ENCODE data around the gene CHMP5.

Gene CHMP5

DNA sequence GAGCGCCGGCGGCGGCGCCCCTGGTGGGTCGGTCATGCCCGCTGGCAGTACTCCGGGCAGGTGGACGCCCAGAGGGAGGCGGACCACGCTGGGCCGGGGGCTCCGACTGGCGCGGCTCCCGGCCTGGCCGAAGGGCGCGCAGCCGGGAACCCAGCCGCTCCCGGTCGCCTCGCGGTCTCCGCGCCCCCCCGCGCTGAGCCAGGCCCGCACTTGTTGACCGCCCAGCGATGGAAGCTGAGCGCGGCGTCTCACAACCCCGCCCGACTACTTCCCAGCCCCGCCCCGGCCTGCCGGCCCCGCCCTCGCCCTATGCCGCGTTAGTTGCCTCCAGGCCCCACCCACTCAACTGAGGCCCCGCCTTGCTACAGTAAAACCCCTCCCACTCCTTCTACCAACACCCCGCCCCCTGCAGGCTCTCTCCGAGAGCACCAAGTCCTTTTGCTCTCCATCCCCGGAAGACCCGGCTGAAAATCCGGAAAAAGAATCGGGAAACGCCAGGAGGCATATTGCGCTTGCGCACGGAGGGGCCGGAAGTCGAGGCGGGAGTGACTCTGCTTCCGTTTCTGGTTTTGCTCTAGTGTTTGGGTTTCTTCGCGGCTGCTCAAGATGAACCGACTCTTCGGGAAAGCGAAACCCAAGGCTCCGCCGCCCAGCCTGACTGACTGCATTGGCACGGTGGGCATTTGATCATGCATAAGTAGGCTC, at the start of gene CHMP5, which contains the start of gene BAG1:
Gene CHMP5, plus strand, starts transcription at position 577 of the 705 bp plus-strand sequence. Its CDS starts 30 bp downstream, at position 607.
Gene BAG1, minus strand, starts transcription at position 236 of the 705 bp plus-strand sequence.
- H3K27ac Mint-ChIP-seq, result peak within 1 kb of the TSS; percentile 45 to 87 (median 85)
- peaks cover 34% of the 10 kb centered on the region for H3K36me3 Mint-ChIP-seq (ENCODE audit: low read depth)
- peak within 1 kb of the TSS; percentile 91 to 98 (median 98) for H3K4me3 Mint-ChIP-seq
- peaks cover 21% of the 10 kb centered on the region for H3K4me1 Mint-ChIP-seq
- no peaks in the 10 kb centered on the region for H3K27me3 Mint-ChIP-seq (ENCODE audit: low read depth)
- no peaks in the 10 kb centered on the region for H3K9me3 Mint-ChIP-seq
- TF ChIP-seq, protein P1, sequence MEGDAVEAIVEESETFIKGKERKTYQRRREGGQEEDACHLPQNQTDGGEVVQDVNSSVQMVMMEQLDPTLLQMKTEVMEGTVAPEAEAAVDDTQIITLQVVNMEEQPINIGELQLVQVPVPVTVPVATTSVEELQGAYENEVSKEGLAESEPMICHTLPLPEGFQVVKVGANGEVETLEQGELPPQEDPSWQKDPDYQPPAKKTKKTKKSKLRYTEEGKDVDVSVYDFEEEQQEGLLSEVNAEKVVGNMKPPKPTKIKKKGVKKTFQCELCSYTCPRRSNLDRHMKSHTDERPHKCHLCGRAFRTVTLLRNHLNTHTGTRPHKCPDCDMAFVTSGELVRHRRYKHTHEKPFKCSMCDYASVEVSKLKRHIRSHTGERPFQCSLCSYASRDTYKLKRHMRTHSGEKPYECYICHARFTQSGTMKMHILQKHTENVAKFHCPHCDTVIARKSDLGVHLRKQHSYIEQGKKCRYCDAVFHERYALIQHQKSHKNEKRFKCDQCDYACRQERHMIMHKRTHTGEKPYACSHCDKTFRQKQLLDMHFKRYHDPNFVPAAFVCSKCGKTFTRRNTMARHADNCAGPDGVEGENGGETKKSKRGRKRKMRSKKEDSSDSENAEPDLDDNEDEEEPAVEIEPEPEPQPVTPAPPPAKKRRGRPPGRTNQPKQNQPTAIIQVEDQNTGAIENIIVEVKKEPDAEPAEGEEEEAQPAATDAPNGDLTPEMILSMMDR (IDR thresholded peaks at IDR 0.05; ENCODE audit: unreplicated experiment in 3 of 3), result peak in 2 of 3 experiments; percentile 24 to 26

DNA sequence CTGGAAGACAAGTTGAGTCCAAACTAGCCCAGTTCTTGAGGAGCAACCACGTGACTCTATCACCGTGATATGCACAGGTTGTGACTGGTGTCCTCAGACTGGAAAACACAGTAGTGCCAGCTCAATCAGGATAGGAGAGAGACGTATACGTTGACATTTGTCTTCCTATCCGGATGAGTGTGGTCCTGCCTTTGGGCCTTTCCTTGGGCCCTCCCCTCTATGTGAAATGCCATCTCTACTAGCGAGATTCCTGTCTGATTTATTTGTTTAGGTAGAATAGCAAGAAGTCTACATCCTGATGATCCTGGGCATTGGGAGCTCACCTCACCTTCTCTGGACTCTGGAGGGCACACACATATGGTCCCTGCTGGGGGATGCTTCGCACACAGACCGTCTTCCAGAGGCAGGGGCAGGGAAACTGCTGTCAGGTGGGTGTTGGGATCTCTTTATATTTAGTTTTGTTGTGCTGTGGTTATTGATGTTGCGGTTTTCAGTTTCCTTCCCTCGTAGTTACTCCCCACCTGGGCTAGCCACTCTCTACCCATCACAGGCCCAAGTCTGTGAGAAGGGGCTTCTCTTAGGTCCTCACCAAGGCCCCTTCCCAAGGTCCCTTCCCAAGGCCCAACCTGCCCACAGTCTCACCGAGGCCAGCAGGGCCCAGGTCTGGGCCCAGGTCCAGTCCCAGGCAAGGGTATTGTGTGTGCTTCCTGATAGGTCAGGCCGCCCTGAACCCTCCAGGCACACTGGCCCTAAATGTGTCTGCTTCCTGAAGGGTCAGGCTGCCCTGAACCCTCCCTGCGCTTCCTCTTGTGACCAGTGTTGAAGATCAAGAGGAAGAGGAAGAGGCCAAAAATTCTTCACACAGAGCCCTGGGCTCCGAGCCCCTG, 43.9 kb upstream of the CHMP5 start:
- Mint-ChIP-seq H3K27ac (no peak overlapping the region), H3K4me1 (peaks cover 13% of the 10 kb centered on the region), H3K36me3 (ENCODE audit: low read depth) (no peaks in the 10 kb centered on the region), H3K27me3 (ENCODE audit: low read depth) (peaks cover 11% of the 10 kb centered on the region), H3K9me3 (no peaks in the 10 kb centered on the region), H3K4me3 (no peak overlapping the region)
- TF ChIP-seq, protein P1 (IDR thresholded peaks at IDR 0.05; ENCODE audit: unreplicated experiment in 3 of 3), result no peak

DNA sequence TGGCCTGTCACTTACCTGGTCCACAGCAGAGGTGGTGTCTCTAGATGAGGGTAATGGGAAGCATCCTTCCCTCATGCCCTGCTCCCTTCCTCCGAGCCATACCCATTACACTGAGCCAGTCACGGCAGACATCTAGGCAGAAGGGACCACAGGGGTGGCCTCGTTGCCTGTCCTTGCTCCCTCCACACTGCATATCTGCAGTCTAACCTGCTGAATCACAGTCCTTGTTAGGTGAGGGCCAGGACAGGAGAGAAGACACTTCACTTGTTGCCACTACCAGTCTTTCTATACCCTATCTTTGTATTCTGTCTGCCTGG, 43.3 kb upstream of the CHMP5 start:
- Mint-ChIP-seq H3K36me3 (ENCODE audit: low read depth) (no peaks in the 10 kb centered on the region), H3K4me3 (no peak overlapping the region), H3K27me3 (ENCODE audit: low read depth) (peaks cover 11% of the 10 kb centered on the region), H3K27ac (no peak overlapping the region), H3K4me1 (peaks cover 15% of the 10 kb centered on the region), H3K9me3 (no peaks in the 10 kb centered on the region)
- TF ChIP-seq, protein P1 (IDR thresholded peaks at IDR 0.05; ENCODE audit: unreplicated experiment in 3 of 3), result no peak

DNA sequence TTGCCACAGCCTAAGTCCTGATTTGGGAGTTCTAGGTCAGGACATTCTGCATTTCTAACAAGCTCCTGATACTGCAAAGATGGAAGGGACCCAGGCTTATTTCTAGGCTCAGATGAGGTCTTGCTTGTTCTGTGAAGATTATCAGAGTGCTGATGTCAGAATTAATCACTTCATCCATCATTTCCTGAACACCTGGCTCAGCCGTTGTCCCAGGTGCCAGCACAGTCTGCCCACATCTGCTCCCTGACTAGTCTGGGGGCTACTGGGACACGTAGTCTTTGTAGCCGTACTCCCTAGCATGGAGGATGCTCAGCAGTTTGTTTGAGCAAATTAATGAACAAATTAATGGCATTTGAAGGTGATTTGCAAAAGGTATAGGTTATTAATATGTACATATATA, 42.8 kb upstream of the CHMP5 start:
- H3K27ac Mint-ChIP-seq, result no peak overlapping the region
- H3K36me3 Mint-ChIP-seq (ENCODE audit: low read depth), result no peaks in the 10 kb centered on the region
- peaks cover 11% of the 10 kb centered on the region for H3K27me3 Mint-ChIP-seq (ENCODE audit: low read depth)

DNA sequence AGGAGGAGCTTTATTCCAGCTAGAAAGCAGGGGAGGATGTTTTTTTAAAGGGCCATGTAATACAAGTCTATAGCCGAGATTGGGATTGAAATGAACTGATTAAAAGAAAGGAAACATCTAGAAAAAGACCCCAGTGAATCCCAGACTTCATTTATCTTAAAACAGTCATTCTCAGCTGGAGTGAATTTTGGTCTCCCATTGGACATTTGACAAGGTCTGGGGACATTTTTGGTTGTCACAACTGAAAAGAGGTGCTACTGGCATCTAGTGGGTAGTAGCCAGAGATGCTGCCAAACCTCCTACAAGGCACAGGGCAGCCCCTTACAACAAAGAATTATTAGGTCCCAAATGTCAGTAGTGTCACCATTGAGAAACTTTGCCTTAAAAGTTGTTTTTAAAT, 41.2 kb upstream of the CHMP5 start:
- H3K4me3 Mint-ChIP-seq, result no peak overlapping the region
- H3K27ac Mint-ChIP-seq, result peak overlapping the region in 1 of 3 experiments; percentile 10
- TF ChIP-seq, protein P1 (IDR thresholded peaks at IDR 0.05; ENCODE audit: unreplicated experiment in 3 of 3), result peak in 2 of 3 experiments; percentile 8 to 12
- H3K27me3 Mint-ChIP-seq (ENCODE audit: low read depth), result peaks cover 7% of the 10 kb centered on the region
- no peaks in the 10 kb centered on the region for H3K36me3 Mint-ChIP-seq (ENCODE audit: low read depth)
- no peaks in the 10 kb centered on the region for H3K9me3 Mint-ChIP-seq
- H3K4me1 Mint-ChIP-seq, result peaks cover 15% of the 10 kb centered on the region

More for the DNA sequence above, 42.8 kb upstream of the CHMP5 start:
- H3K4me1 Mint-ChIP-seq, result peaks cover 15% of the 10 kb centered on the region
- TF ChIP-seq, protein P1 (IDR thresholded peaks at IDR 0.05; ENCODE audit: unreplicated experiment in 3 of 3), result no peak
- no peak overlapping the region for H3K4me3 Mint-ChIP-seq
- no peaks in the 10 kb centered on the region for H3K9me3 Mint-ChIP-seq
